ENCODE measurements around the gene MED12L. TPM values are rescaled to one million over a fixed set of nuclear protein-coding genes. Genes with fewer than 3 reads are reported as not detected.

MED12L gene
- total RNA-seq, 1 donor from 2014 or later: 0.49 TPM

DNA sequence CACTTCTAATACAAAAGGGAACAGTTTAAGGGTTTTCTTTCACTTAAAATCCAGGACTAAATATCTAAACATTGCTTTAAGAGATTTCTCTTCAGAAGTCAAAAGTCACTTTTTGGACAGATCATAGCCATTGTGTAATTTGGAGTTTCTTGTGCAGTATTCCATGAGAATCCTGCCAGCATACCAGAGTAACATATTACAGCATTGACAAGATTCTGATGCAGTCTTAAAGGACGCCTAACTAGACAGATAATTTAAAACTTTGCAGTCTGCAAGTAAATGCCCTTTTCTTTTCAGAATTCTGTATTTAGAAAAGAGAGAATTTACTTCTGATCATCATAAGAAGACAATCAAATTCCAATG lies 392.9 kb downstream of the MED12L start:
- intact Hi-C loops (cut with DNase I): no loop called here

DNA sequence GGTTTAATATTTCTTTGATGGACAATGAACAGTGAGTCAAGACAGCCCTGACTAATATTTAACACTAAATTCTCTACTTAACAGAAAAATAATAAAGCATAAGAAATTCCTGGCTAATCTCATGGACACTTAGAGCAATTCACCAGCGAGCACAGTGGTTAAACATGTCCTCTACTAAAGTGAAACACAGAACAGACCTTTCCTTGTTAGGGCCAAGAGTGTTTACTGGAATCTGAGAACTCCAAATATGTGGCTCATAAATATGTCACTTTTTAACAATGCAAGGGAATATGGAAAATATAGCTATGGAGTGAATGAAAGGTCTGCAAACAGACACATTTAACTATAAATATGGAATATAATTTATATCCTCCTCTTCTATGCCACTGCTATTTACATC lies 394.0 kb downstream of the MED12L start:
- DNase-seq (ENCODE audit: missing footprints): no peak
- intact Hi-C loops (cut with DNase I): no loop called here

More for the DNA sequence above, 392.9 kb downstream of the MED12L start:
- no peak for DNase-seq (ENCODE audit: missing footprints)
- no peak for ATAC-seq

DNA sequence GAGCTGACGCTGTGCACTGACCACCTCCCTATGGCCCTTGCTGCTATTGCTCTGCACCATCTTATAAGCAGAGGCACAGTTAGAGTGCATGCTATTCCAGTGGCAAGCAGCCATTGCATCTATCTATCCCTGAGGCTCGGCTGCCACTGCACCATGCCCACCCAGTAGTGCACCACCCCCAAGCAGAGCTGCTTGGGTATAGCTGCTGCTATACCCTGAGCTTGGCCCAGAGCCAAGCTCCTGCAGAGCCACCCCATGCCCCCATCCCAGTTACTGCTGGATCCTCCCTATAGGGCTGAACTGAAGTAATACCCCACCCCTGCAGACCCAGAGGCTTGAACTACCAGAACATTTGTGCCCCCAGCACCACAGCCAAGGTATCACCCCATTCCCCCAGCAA lies 395.0 kb downstream of the MED12L start:
- intact Hi-C loops (cut with DNase I): no loop called here
- DNase-seq (ENCODE audit: missing footprints) (no peak), ATAC-seq (no peak)

More for the DNA sequence above, 394.0 kb downstream of the MED12L start:
- no peak for ATAC-seq

DNA sequence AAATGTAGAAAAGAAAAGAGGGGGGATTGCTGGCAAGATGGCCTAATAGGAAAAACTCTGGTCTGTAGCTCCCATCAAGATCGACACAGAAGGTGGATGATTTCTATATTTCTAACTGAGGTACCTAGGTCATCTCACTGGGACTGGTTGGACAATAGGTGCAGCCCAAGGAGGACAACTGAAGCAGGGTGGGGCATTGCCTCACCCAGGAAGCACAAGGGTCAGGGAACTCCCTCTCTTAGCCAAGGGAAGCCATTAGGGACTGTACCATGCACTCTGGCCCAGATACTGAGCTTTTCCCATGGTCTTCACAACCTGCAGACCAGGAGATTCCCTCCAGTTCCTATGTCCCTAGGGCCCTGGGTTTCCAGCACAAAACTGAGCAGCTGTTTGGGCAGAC lies 398.0 kb downstream of the MED12L start:
- ATAC-seq: no peak
- no peak for DNase-seq (ENCODE audit: missing footprints)

DNA sequence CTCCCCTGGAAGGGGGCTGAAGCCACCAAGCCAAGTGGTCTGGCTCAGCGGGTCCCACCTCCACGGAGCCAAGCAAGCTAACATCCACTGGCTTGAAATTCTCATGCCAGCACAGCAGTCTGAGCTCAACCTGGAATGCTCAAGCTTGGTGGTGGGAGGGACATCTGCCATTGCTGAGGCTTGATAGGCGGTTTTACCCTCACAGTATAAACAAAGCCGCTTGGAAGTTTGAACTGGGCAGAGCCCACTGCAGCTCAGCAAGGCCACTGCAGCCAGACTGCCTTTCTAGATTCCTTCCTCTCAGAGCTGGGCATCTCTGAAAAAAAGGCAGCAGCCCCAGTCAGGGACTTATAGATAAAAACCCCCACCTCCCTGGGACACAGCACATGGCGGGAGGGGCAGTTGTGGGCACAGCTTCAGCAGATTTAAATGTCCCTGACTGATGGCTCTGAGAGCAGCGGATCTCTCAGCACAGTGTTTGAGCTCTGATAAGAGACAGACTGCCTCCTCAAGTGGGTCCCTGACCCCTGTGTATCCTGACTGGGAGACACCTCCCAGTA lies 398.6 kb downstream of the MED12L start:
- intact Hi-C loops (cut with DNase I): no loop called here
- ATAC-seq (no peak), DNase-seq (ENCODE audit: missing footprints) (no peak)

More for the DNA sequence above, 398.0 kb downstream of the MED12L start:
- intact Hi-C loops (cut with DNase I): no loop called here

Other genes starting within 250 kb of the MED12L start
- not detected for gene MINDY4B, start 180.2 kb upstream of the MED12L start, total RNA-seq
- not detected for gene CLRN1, start 112.9 kb upstream of the MED12L start, total RNA-seq
- 0.24 TPM for gene GPR171, start 117.6 kb downstream of the MED12L start, total RNA-seq
- gene P2RY14, start 192.9 kb downstream of the MED12L start, total RNA-seq: 3.9 TPM
- gene GPR87, start 231.2 kb downstream of the MED12L start, total RNA-seq: not detected
- 1.0 TPM for gene P2RY13, start 243.9 kb downstream of the MED12L start, total RNA-seq